Body of pancreas (tissue), 4 donors: ENCODE results near the gene ZNF507. TPM values are rescaled to one million over a fixed set of nuclear protein-coding genes. Genes with fewer than 3 reads are reported as not detected.

Experiments
- ATAC-seq: fragments of 150-250 bp; one replicate; pipeline ENCODE4 v1.9.1; 2016
- DNase-seq, 4 donors: peaks; one replicate each; pipeline ENCODE4 v3.0.0-alpha.2; 2019
- H3K27ac ChIP-seq, 4 donors: fragments of 200-600 bp; sonication (generic); 1 replicate in 3 of 4; 2 replicates in 1 of 4; pipeline versions ENCODE4 v1.5.1 to v1.6.1; 2016 to 2019; ENCODE audit warnings: mild to moderate bottlenecking in 1 of 4, mixed read lengths in 1 of 4, moderate library complexity in 1 of 4
- H3K27me3 ChIP-seq, 2 donors: fragments of 200-600 bp; sonication (generic); one replicate each; pipeline ENCODE4 v1.6.0; 2016; ENCODE audit warnings: mild to moderate bottlenecking in 1 of 2
- H3K36me3 ChIP-seq, 2 donors: fragments of 200-600 bp; sonication (generic); replicated peaks in 1 of 2; 2 replicates each; pipeline ENCODE4 v1.5.1; 2016; ENCODE audit warnings: low read depth in 2 of 2; ENCODE audit not compliant: insufficient read depth in 1 of 2
- H3K4me1 ChIP-seq: fragments of 200-600 bp; sonication (generic); one replicate; pipeline ENCODE4 v1.6.0; 2016
- H3K4me3 ChIP-seq, 2 donors: fragments of 200-600 bp; sonication (generic); 1 replicate in 1 of 2; 2 replicates in 1 of 2; pipeline ENCODE4 v1.5.1; 2016 to 2019
- H3K9me3 ChIP-seq, 3 donors: fragments of 200-600 bp; sonication (generic); 1 replicate in 2 of 3; 2 replicates in 1 of 3; pipeline ENCODE4 v1.5.1; 2016
- POLR2A ChIP-seq, 3 donors: fragments of 450-650 bp; IDR thresholded peaks; one replicate each; pipeline ENCODE4 v1.6.1; 2016; ENCODE audit warnings: antibody characterized with exemption in 3 of 3, mild to moderate bottlenecking in 2 of 3
- WGBS, 2 donors: methylation state at CpG; one replicate each; pipeline ENCODE4 v1.1.5; 2017; 5-methylcytosine and 5-hydroxymethylcytosine counted together
- intact Hi-C: fragments of 100-400 bp; cut with DNase I; formaldehyde crosslinking; loops from one replicate; pipeline ENCODE4 v1.15.1; 2023
- total RNA-seq, 2 donors: library from RNA; depleted of rRNA; stranded (reverse); fragments of >200 nt; gene quantifications; one replicate each; pipeline ENCODE4 v1.1.0, GENCODE V29; 2016
- TF ChIP-seq, protein P1 (sequence below), 7 experiments: fragments of 450-650 bp in 4 of 7; fragments of 200-600 bp in 3 of 7; sonication (generic) in 3 of 7; IDR thresholded peaks; one replicate each; pipeline ENCODE4 v1.5.1; 2016 to 2019; ENCODE audit warnings: antibody characterized with exemption in 7 of 7

ZNF507 gene
- total RNA-seq, 2 donors from 2014 or later: 14.2 to 19.7 TPM

- intact Hi-C loops: loop anchor here (5.0 kb wide), 1 partner anchor 67 kb away; no protein-coding TSS in a partner anchor
These were observed 59.0 kb downstream of the ZNF507 start for GRCh38 chr19:32404213-32404932.

GRCh38 chr19:32404933-32405430, 59.6 kb downstream of the ZNF507 start:
- peak; percentile 46 for ATAC-seq
- intact Hi-C loops: loop anchor here (5.0 kb wide), 1 partner anchor 68 kb away; no protein-coding TSS in a partner anchor
- Histone ChIP-seq H3K4me3 (peak overlapping the region; percentile 57 to 96), H3K27ac (peak overlapping the region; percentile 90 to 96 (median 94)), H3K27me3 (no peaks in the 10 kb centered on the region), H3K4me1 (peaks cover 30% of the 10 kb centered on the region), H3K9me3 (no peaks in the 10 kb centered on the region), H3K36me3 (no peaks in the 10 kb centered on the region)
- TF ChIP-seq POLR2A (IDR thresholded peaks at IDR 0.05): no peak
- TF ChIP-seq, protein P1, sequence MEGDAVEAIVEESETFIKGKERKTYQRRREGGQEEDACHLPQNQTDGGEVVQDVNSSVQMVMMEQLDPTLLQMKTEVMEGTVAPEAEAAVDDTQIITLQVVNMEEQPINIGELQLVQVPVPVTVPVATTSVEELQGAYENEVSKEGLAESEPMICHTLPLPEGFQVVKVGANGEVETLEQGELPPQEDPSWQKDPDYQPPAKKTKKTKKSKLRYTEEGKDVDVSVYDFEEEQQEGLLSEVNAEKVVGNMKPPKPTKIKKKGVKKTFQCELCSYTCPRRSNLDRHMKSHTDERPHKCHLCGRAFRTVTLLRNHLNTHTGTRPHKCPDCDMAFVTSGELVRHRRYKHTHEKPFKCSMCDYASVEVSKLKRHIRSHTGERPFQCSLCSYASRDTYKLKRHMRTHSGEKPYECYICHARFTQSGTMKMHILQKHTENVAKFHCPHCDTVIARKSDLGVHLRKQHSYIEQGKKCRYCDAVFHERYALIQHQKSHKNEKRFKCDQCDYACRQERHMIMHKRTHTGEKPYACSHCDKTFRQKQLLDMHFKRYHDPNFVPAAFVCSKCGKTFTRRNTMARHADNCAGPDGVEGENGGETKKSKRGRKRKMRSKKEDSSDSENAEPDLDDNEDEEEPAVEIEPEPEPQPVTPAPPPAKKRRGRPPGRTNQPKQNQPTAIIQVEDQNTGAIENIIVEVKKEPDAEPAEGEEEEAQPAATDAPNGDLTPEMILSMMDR (IDR thresholded peaks at IDR 0.05): no peak
- 0% methylated on average over 16 to 36 of the region's 36 CpGs for WGBS, 2 donors
- DNase-seq: peak; percentile 63 to 78 (median 70)

More at GRCh38 chr19:32404213-32404932, 59.0 kb downstream of the ZNF507 start:
- Histone ChIP-seq H3K4me3 (peak overlapping the region in 1 of 2 donors; percentile 96), H3K27me3 (no peaks in the 10 kb centered on the region), H3K36me3 (no peaks in the 10 kb centered on the region), H3K27ac (peak overlapping the region in 3 of 4 donors; percentile 93 to 96 (median 96)), H3K9me3 (no peaks in the 10 kb centered on the region), H3K4me1 (peaks cover 30% of the 10 kb centered on the region)
- 49 to 65% methylated on average over 19 to 20 of the region's 20 CpGs for WGBS, 2 donors
- DNase-seq (peak in 1 of 4 donors; percentile 18), ATAC-seq (no peak)
- TF ChIP-seq POLR2A (IDR thresholded peaks at IDR 0.05): no peak
- TF ChIP-seq, protein P1 (IDR thresholded peaks at IDR 0.05): no peak

GRCh38 chr19:32405431-32406160, 60.2 kb downstream of the ZNF507 start, which contains the start of gene DPY19L3:
Gene DPY19L3, plus strand, starts transcription at chr19:32405770. Its CDS starts 2,484 bp downstream, at chr19:32408254.
- 0% methylated on average over 88 of the region's 104 CpGs; no CpG with 5 or more reads in 1 of the 2 donors for WGBS, 2 donors
- intact Hi-C loops: no loop called here
- no peaks in the 10 kb centered on the region for H3K9me3 ChIP-seq
- H3K27me3 ChIP-seq: no peaks in the 10 kb centered on the region
- peak within 1 kb of the TSS; percentile 57 to 96 for H3K4me3 ChIP-seq
- ATAC-seq: peak; percentile 96
- H3K36me3 ChIP-seq: no peaks in the 10 kb centered on the region
- H3K4me1 ChIP-seq: peaks cover 30% of the 10 kb centered on the region
- peak; percentile 89 to 96 (median 96) for TF ChIP-seq POLR2A (IDR thresholded peaks at IDR 0.05)
- TF ChIP-seq, protein P1 (IDR thresholded peaks at IDR 0.05): no peak
- H3K27ac ChIP-seq: peak within 1 kb of the TSS; percentile 90 to 96 (median 94)
- peak; percentile 95 to 97 (median 96) for DNase-seq

- DNase-seq (peak in 1 of 4 donors; percentile 76), ATAC-seq (no peak)
- intact Hi-C loops: no loop called here
- Histone ChIP-seq H3K27ac (peak overlapping the region; percentile 90 to 96 (median 94)), H3K36me3 (peaks cover 0 to 6% of the 10 kb centered on the region in 2 donors), H3K27me3 (no peaks in the 10 kb centered on the region), H3K4me1 (peaks cover 30% of the 10 kb centered on the region), H3K9me3 (no peaks in the 10 kb centered on the region), H3K4me3 (peak overlapping the region; percentile 57 to 63)
- WGBS, 2 donors: 4 to 14% methylated on average over 14 to 33 of the region's 33 CpGs
- TF ChIP-seq POLR2A (IDR thresholded peaks at IDR 0.05): peak in 1 of 3 donors; percentile 35
- TF ChIP-seq, protein P1 (IDR thresholded peaks at IDR 0.05): peak in 2 of 7 experiments; percentile 10 to 16
These were observed 61.0 kb downstream of the ZNF507 start for GRCh38 chr19:32406161-32407003.
